Measurements from ENCODE around the gene GIT1.

Gene GIT1

GRCh38 chr17:29590411-29591145 lies 1.1 kb upstream of the GIT1 start:
- peak; percentile 48 for DNase-seq (ENCODE audit: low spot score)
- no peak for TF ChIP-seq CTCF (IDR thresholded peaks at IDR 0.05; ENCODE audit: extremely low read depth, insufficient read depth, missing control alignments)
- in situ Hi-C loops (cut with MboI; ENCODE audit: low pct_unique_long_range_greater_than_20kb, low sequenced_read_pairs, unreplicated experiment): no loop called here

GRCh38 chr17:29588562-29589411 lies 661 bp downstream of the GIT1 start:
- in situ Hi-C loops (cut with MboI; ENCODE audit: low pct_unique_long_range_greater_than_20kb, low sequenced_read_pairs, unreplicated experiment): no loop called here
- no peak for TF ChIP-seq CTCF (IDR thresholded peaks at IDR 0.05; ENCODE audit: extremely low read depth, insufficient read depth, missing control alignments)
- DNase-seq (ENCODE audit: low spot score): peak; percentile 44

GRCh38 chr17:29588017-29588561 lies 1.4 kb downstream of the GIT1 start:
- in situ Hi-C loops (cut with MboI; ENCODE audit: low pct_unique_long_range_greater_than_20kb, low sequenced_read_pairs, unreplicated experiment): no loop called here
- no peak for TF ChIP-seq CTCF (IDR thresholded peaks at IDR 0.05; ENCODE audit: extremely low read depth, insufficient read depth, missing control alignments)
- no peak for DNase-seq (ENCODE audit: low spot score)

GRCh38 chr17:29587591-29587990 lies 1.9 kb downstream of the GIT1 start:
- in situ Hi-C loops (cut with MboI; ENCODE audit: low pct_unique_long_range_greater_than_20kb, low sequenced_read_pairs, unreplicated experiment): no loop called here
- no peak for TF ChIP-seq CTCF (IDR thresholded peaks at IDR 0.05; ENCODE audit: extremely low read depth, insufficient read depth, missing control alignments)
- no peak for DNase-seq (ENCODE audit: low spot score)

GRCh38 chr17:29586676-29587469 lies 2.6 kb downstream of the GIT1 start:
- no peak for TF ChIP-seq CTCF (IDR thresholded peaks at IDR 0.05; ENCODE audit: extremely low read depth, insufficient read depth, missing control alignments)
- no peak for DNase-seq (ENCODE audit: low spot score)
- in situ Hi-C loops (cut with MboI; ENCODE audit: low pct_unique_long_range_greater_than_20kb, low sequenced_read_pairs, unreplicated experiment): no loop called here

All from GM13977 (cell line).